HG02763 (cell line): ENCODE results near the gene BCL2L2.
"Not testable (repeated sequence)": the region's sequence is repeated elsewhere in the genome, so short reads cannot be mapped to it uniquely, and the experiment has no call there.

Source experiments
- ATAC-seq: cut with Tn5 transposase; IDR thresholded peaks from one replicate; pipeline ENCODE4 v1.9.1; 2021; ENCODE audit warnings: mild to moderate bottlenecking, moderate library complexity; ENCODE audit not compliant: unreplicated experiment

Gene BCL2L2

DNA sequence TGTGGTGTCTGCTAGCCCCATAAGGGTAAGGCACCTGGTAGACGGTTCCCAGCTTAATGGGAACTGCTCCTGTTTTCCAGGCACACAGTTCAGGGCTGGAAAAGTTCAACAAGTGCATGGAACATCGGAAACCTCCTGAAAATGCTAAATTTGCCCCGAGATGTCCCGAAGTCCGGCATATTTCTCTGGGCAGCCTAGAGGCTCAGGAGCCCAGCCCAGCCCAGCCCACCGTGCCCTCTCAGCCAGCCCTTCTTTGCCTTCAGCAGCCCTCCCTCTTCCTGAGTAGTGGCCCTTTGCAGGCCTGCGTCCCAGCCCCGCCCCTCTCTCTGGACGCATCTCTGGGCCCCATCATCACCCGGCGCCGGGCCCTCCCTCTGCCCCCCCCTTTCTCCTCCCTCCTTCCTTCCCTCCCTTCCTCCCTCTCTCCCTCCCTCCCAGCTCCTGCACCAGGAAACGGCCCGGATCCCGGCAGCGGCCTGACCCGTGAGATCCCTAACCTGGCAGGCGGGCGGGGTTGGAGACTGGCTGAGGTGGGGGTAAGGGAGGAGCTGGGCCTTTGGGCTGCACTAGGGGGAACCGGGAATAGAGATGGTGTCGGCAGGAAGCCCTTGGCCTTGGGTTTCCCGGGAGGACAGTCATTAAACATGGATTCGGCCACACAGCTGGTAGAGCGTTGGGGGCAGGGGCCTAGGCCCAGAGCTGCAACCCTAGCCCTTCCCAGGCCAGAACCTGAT is at the start of gene BCL2L2:
TSS of gene BCL2L2 (plus strand) at position 422 of the 734 bp plus-strand sequence. CDS start 935 bp downstream, outside the sequence.
- no peak for ATAC-seq

GRCh38 chr14:23258256-23258655 is 48.4 kb upstream of the BCL2L2 start:
- no peak for ATAC-seq

DNA sequence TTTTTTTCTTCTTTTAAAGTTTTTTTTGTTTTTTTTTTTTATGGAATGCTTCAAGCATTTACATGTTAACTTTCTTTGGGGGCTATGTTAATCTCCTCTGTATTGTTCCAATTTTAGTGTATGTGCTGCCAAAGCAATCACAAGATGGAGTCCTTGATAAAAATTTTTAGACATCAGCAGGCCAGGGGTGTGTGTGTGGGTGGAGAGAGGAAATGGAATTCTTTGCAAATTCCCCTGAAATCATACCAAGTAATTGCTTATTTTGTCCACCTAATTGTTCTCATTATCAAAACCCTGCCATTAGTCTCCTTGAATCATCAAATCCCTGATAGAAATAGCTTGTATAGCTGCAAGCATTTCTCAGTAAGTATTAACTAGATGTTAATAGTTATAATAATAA is 47.2 kb upstream of the BCL2L2 start:
- ATAC-seq: no peak

DNA sequence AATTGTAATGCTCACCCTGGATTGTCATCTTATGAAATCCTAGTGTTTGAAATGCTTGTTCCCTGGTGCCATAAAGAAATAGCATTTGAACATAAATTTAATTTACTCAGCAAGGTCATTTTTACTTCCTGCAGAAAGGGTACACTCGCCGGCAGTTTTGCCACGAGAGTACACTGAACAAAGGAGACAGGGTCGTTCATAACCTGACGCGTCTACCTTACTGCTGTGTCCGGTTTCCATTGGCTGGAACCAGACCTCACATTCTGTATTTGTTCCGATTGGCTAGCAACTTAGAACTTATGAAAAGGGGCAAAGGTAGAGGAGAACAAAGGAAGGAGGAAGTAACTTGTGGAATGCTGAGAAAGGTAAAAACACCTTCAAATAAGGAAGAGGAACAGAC is 45.8 kb upstream of the BCL2L2 start:
- ATAC-seq: not testable (repeated sequence)

DNA sequence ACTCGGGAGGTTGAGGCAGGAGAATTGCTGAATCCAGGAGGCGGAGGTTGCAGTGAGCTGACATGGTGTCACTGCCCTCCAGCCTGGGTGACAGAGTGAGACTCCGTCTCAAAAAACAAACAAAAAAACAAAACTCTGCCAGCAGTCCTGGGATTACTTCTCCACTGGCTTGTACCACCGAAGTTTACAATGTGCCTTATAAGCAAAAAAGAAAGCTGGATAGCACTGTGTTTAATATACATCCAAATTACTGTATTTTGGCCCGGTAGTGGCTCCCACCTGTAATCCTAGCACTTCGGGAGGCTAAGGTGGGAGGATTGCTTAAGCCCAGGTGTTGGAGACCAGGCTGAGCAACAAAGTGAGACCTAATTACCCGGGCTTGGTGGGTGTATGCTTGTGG is 37.4 kb upstream of the BCL2L2 start:
- no peak for ATAC-seq

- ATAC-seq: no peak
Measured at GRCh38 chr14:23275412-23275811, 31.2 kb upstream of the BCL2L2 start.

DNA sequence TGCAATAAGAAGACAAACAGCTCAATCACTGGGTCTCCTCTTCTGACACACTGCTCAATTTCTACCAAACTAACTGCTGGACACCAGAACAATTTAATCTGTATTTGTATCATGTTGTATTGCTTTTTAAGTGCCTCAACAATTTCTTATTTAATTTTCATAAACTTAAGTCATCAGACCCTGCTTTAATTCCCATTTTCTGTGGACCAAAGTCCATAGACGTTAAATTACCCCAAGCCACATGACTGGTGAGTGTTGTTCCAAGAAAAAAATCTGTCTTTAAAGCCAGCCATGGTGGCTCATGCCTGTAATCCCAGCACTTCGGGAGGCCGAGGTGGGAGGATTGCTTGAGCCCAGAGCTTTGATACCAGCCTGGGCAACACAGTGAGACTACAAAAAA is 29.4 kb upstream of the BCL2L2 start:
- no peak for ATAC-seq

- not testable (repeated sequence) for ATAC-seq
Measured at GRCh38 chr14:23277928-23278327, 28.7 kb upstream of the BCL2L2 start.

- no peak for ATAC-seq
Measured at GRCh38 chr14:23281247-23281646, 25.4 kb upstream of the BCL2L2 start.

DNA sequence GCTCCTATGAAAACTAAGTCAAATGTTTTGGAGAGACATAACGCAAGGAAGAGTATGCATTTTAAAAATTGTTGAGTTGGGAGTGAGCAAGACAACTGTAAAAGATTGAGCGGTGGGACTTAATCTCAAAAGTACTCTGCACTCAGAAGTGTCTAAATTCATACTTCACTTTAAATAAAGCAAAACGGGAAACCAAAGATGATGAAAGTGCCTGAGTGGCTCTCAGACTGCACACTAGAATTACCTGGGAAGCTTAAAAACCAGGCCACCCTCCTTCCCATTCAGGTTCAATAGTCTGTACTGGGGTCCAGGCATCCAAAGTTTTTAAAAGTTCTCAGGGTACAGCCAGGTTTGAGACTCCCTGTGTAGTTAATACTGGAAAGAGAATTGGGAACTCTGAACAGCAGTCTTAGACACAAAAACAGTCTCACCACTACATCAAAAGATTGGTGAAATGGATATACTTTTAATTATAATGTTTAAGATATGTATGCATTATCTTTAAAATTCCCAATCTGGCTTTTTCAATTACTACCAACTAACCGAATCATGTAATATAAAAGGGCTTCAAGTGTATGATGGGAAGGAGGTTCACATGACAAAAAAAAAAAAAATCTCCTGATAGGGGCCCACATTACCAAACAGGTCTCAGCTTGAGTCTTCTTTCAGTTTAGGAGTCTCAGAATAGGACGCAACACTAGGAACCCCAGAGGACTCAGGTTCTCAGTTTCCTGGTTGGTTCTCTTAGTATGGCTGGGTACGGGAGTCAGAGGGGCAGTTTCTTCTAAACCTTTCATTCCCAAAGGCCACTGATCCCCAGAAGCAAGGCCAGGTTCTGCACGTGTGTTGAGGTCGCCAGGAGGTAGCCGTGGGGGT is 21.7 kb upstream of the BCL2L2 start:
- no peak for ATAC-seq

DNA sequence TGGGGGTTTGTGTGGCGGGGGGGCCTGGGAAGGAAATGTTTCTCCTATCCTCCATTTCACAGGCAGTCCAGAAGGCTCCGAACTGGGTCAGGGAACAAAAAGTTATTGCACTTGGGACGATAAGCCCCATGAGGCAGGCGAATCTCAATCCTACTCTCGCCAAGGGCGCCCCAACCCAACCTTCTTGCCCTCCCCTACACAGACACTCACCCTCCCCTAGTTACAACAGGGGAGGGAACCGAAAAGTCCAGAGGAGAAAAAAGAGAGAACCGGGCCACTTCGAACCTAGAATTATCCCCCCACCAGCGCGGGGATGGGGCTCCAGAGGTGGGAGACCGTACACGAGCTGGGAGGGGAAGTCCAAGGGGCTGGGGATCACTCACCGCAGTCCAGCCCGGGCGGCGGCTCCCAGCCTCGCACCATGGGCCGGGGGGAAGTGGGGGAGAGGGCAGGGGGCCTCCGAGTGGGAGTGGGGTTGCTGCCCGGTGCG is 21.1 kb upstream of the BCL2L2 start:
- ATAC-seq: peak; percentile 18

- ATAC-seq: peak; percentile 98
Measured at GRCh38 chr14:23286020-23286901, 20.4 kb upstream of the BCL2L2 start, which contains the start of gene HOMEZ. Gene HOMEZ (minus strand): TSS chr14:23286132. CDS start chr14:23285952, 180 bp downstream.

DNA sequence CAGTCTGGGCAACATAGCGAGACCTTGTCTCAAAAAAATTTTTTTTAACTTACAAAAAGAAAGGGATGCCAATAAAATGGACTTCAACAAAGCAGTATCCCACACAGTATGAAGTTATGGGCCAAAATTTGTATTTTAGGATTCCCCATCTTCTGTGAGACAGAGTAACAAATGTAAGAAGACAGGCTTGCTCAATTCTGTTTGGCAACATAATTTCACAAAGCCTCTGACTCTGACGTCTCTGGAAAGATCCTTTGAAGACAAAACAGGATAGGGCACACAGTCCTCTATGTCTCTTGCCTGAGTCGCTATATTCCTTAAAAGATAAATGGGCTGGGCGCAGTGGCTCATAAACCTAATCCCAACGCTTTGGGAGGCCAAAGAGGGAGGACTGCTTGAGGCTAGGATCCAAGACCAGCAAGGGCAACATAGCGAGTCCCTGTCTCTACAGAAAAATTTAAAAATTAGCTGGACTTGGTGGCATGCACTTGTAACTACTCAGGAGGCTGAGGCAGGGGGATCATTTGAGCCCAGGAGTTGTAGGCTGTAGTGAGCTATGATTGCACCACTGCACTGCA is 19.6 kb upstream of the BCL2L2 start:
- no peak for ATAC-seq

- no peak for ATAC-seq
Measured at GRCh38 chr14:23294734-23295561, 11.7 kb upstream of the BCL2L2 start.

- no peak for ATAC-seq
Measured at GRCh38 chr14:23296012-23296777, 10.4 kb upstream of the BCL2L2 start.

- no peak for ATAC-seq
Measured at GRCh38 chr14:23297096-23297495, 9.5 kb upstream of the BCL2L2 start.

- ATAC-seq: no peak
Measured at GRCh38 chr14:23297611-23298277, 8.9 kb upstream of the BCL2L2 start.
